SK-N-SH (cell line): ENCODE results near the gene CES1. TPM values are rescaled to one million over a fixed set of nuclear protein-coding genes. Genes with fewer than 3 reads are reported as not detected.

ENCODE experiments used
- CTCF ChIA-PET: fragments of 300-600, 350-600 bp; formaldehyde crosslinking; extraction: SDS; loops from one replicate; lab custom pipeline; 2021; lab: Yijun Ruan, JAX
- POLR2A ChIA-PET: fragments of 350-600 bp; sonication (Branson Sonifier 250); formaldehyde crosslinking; extraction: SDS; loops from one replicate; lab custom pipeline; 2020; ENCODE audit warnings: antibody characterized with exemption, inconsistent platforms; lab: Yijun Ruan, JAX
- DNase-seq: peaks from one replicate; pipeline ENCODE4 v3.0.0; 2012
- H2AFZ ChIP-seq: fragments of 200-600 bp; sonication (generic); 2 replicates; pipeline ENCODE4 v1.8.1; 2016; ENCODE audit warnings: antibody characterized with exemption, mild to moderate bottlenecking, low read depth
- H3F3A ChIP-seq: fragments of 200-600 bp; sonication (generic); replicated peaks from 2 replicates; pipeline ENCODE3; 2016; ENCODE audit warnings: antibody characterized with exemption, mild to moderate bottlenecking; ENCODE audit not compliant: insufficient read depth
- H3K27ac ChIP-seq, 2 experiments: fragments of 200-500 bp in 1 of 2; fragments of 200-600 bp in 1 of 2; sonication (Bioruptor generic) in 1 of 2; sonication (generic), shearing (Covaris generic) in 1 of 2; 2 replicates each; pipeline versions ENCODE4 v1.5.1 to v1.6.1; 2014 to 2016; ENCODE audit warnings: low read depth in 2 of 2, inconsistent platforms in 1 of 2, low read length in 1 of 2, mild to moderate bottlenecking in 1 of 2, mixed read lengths in 1 of 2
- H3K27me3 ChIP-seq: fragments of 200-600 bp; sonication (generic), shearing (Covaris generic); 2 replicates; pipeline ENCODE4 v1.6.1; 2016; ENCODE audit warnings: mixed run types; ENCODE audit not compliant: insufficient read depth
- H3K36me3 ChIP-seq, 2 experiments: fragments of 200-500 bp in 1 of 2; fragments of 200-600 bp in 1 of 2; sonication (Bioruptor generic) in 1 of 2; sonication (generic) in 1 of 2; replicated peaks in 1 of 2; 2 replicates each; pipeline versions ENCODE3 to v1.5.1; 2014 to 2016; ENCODE audit warnings: low read length in 1 of 2, mild to moderate bottlenecking in 1 of 2; ENCODE audit not compliant: insufficient read depth in 2 of 2, control insufficient read depth in 1 of 2
- H3K4me1 ChIP-seq, 2 experiments: fragments of 200-500 bp in 1 of 2; fragments of 200-600 bp in 1 of 2; sonication (Bioruptor generic) in 1 of 2; sonication (generic), shearing (Covaris generic) in 1 of 2; 2 replicates each; pipeline versions ENCODE4 v1.5.1 to v1.6.1; 2014 to 2016; ENCODE audit warnings: low read depth in 1 of 2, low read length in 1 of 2, mixed run types in 1 of 2; ENCODE audit not compliant: insufficient read depth in 2 of 2, control insufficient read depth in 1 of 2
- H3K4me2 ChIP-seq: fragments of 200-600 bp; sonication (generic), shearing (Covaris generic); 2 replicates; pipeline ENCODE4 v1.6.1; 2017; ENCODE audit warnings: mixed run types
- H3K4me3 ChIP-seq, 2 experiments: fragments of 200-500 bp in 1 of 2; fragments of 200-600 bp in 1 of 2; sonication (Bioruptor generic) in 1 of 2; sonication (generic), shearing (Covaris generic) in 1 of 2; 2 replicates each; pipeline versions ENCODE4 v1.5.1 to v1.8.1; 2014 to 2016; ENCODE audit warnings: low read depth in 2 of 2, inconsistent platforms in 1 of 2, low read length in 1 of 2, mild to moderate bottlenecking in 1 of 2, mixed read lengths in 1 of 2, moderate library complexity in 1 of 2
- H3K79me2 ChIP-seq: fragments of 200-600 bp; sonication (generic); 2 replicates; pipeline ENCODE4 v1.8.1; 2017; ENCODE audit warnings: mild to moderate bottlenecking; ENCODE audit not compliant: insufficient read depth
- H3K9ac ChIP-seq: fragments of 200-600 bp; sonication (generic); 2 replicates; pipeline ENCODE4 v1.6.1; 2017; ENCODE audit warnings: mixed run types
- H3K9me2 ChIP-seq: fragments of 200-600 bp; sonication (generic); 2 replicates; pipeline ENCODE4 v1.6.1; 2017; ENCODE audit warnings: mixed run types
- H3K9me3 ChIP-seq: fragments of 200-600 bp; sonication (generic); 2 replicates; pipeline ENCODE4 v1.6.1; 2017; ENCODE audit warnings: mixed run types, mild to moderate bottlenecking, moderate library complexity
- H4K20me1 ChIP-seq: fragments of 200-600 bp; sonication (generic); 2 replicates; pipeline ENCODE4 v1.6.1; 2017; ENCODE audit warnings: mild to moderate bottlenecking, mixed run types; ENCODE audit not compliant: insufficient read depth
- EZH2phosphoT487 ChIP-seq: fragments of 200-600 bp; sonication (generic); IDR thresholded peaks from 2 replicates; pipeline ENCODE4 v1.6.1; 2017; ENCODE audit warnings: low read depth, mixed run types, mild to moderate bottlenecking, antibody characterized with exemption, moderate library complexity, borderline replicate concordance
- GABPA ChIP-seq: IDR thresholded peaks from 2 replicates; pipeline ENCODE4 v1.4.0; 2012; ENCODE audit warnings: low read depth, mild to moderate bottlenecking
- MEF2A ChIP-seq: IDR thresholded peaks from 2 replicates; pipeline ENCODE4 v1.4.0; 2012; ENCODE audit warnings: low read depth, borderline replicate concordance
- NRF1 ChIP-seq: IDR thresholded peaks from 2 replicates; pipeline ENCODE4 v1.6.1; 2012; ENCODE audit warnings: low read depth, mild to moderate bottlenecking, low read length
- RFX5 ChIP-seq: IDR thresholded peaks from 2 replicates; pipeline ENCODE4 v1.6.1; 2012; ENCODE audit warnings: mild to moderate bottlenecking, improper control_type of control experiment, low read length
- RXRA ChIP-seq: IDR thresholded peaks from 2 replicates; pipeline ENCODE4 v1.4.0; 2012; ENCODE audit warnings: low read depth, mild to moderate bottlenecking, borderline replicate concordance
- SIN3A ChIP-seq: IDR thresholded peaks from 2 replicates; pipeline ENCODE4 v1.6.1; 2012; ENCODE audit warnings: low read depth, mild to moderate bottlenecking, low read length, moderate library complexity, borderline replicate concordance
- SMC3 ChIP-seq: IDR thresholded peaks from 2 replicates; pipeline ENCODE4 v1.6.1; 2012; ENCODE audit warnings: low read depth, low read length, improper control_type of control experiment
- TAF1 ChIP-seq: IDR thresholded peaks from 2 replicates; pipeline ENCODE4 v1.6.1; 2012; ENCODE audit warnings: low read depth, mild to moderate bottlenecking, low read length, moderate library complexity, borderline replicate concordance
- TCF12 ChIP-seq: IDR thresholded peaks from 2 replicates; pipeline ENCODE4 v1.4.0; 2012
- USF2 ChIP-seq: fragments of 150-350 bp; IDR thresholded peaks from 2 replicates; pipeline ENCODE4 v1.6.1; 2017; ENCODE audit warnings: antibody characterized with exemption, low read length, low read depth, borderline replicate concordance
- WGBS: methylation state at CpG from one replicate; pipeline ENCODE4 v1.1.6; 2017; ENCODE audit warnings: low lambda C conversion rate; 5-methylcytosine and 5-hydroxymethylcytosine counted together
- polyA plus RNA-seq, 3 experiments: library from polyadenylated mRNA; depleted of rRNA; stranded (reverse); fragments of >200 nt; gene quantifications; 2 replicates each; pipeline ENCODE4 v1.2.3, GENCODE V29; 2012
- TF ChIP-seq, protein P1 (sequence below): IDR thresholded peaks from 2 replicates; pipeline ENCODE4 v1.4.0; 2012; ENCODE audit warnings: low read depth, borderline replicate concordance
- TF ChIP-seq, protein P2 (sequence below): IDR thresholded peaks from 2 replicates; pipeline ENCODE4 v1.4.0; 2012; ENCODE audit warnings: low read depth
- TF ChIP-seq, protein P3 (sequence below): fragments of 200-600 bp; sonication (generic); IDR thresholded peaks from 2 replicates; pipeline ENCODE4 v1.6.1; 2017; ENCODE audit warnings: antibody characterized with exemption, mild to moderate bottlenecking, moderate library complexity

Gene CES1
- polyA plus RNA-seq, 1 of the 3 experiments (the other 2 are of a cell fraction), result not detected

- TF ChIP-seq USF2, result no peak
- TF ChIP-seq, protein P1, sequence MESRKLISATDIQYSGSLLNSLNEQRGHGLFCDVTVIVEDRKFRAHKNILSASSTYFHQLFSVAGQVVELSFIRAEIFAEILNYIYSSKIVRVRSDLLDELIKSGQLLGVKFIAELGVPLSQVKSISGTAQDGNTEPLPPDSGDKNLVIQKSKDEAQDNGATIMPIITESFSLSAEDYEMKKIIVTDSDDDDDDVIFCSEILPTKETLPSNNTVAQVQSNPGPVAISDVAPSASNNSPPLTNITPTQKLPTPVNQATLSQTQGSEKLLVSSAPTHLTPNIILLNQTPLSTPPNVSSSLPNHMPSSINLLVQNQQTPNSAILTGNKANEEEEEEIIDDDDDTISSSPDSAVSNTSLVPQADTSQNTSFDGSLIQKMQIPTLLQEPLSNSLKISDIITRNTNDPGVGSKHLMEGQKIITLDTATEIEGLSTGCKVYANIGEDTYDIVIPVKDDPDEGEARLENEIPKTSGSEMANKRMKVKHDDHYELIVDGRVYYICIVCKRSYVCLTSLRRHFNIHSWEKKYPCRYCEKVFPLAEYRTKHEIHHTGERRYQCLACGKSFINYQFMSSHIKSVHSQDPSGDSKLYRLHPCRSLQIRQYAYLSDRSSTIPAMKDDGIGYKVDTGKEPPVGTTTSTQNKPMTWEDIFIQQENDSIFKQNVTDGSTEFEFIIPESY, result no peak
- TF ChIP-seq TAF1, result no peak
- no peak for TF ChIP-seq GABPA
- TF ChIP-seq SIN3A, result no peak
- TF ChIP-seq, protein P2, sequence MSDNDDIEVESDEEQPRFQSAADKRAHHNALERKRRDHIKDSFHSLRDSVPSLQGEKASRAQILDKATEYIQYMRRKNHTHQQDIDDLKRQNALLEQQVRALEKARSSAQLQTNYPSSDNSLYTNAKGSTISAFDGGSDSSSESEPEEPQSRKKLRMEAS, result no peak
- no peak for TF ChIP-seq SMC3
- no peak for TF ChIP-seq RXRA
- no peak for TF ChIP-seq MEF2A
- no peak for TF ChIP-seq NRF1
- TF ChIP-seq TCF12, result no peak
Observed at GRCh38 chr16:55778757-55779156, 54.1 kb downstream of the CES1 start (continued).

GRCh38 chr16:55775857-55776256 is 57.0 kb downstream of the CES1 start:
- Histone ChIP-seq H3K36me3 (no peaks in the 10 kb centered on the region), H3K27me3 (no peaks in the 10 kb centered on the region), H3K4me1 (no peaks in the 10 kb centered on the region), H4K20me1 (no peaks in the 10 kb centered on the region), H3F3A (no peaks in the 10 kb centered on the region), H2AFZ (no peak overlapping the region), H3K9ac (no peak overlapping the region), H3K9me3 (no peaks in the 10 kb centered on the region), H3K27ac (no peak overlapping the region), H3K9me2 (no peaks in the 10 kb centered on the region), H3K79me2 (no peaks in the 10 kb centered on the region), H3K4me2 (no peak overlapping the region), H3K4me3 (no peak overlapping the region)
- no peak for DNase-seq
- POLR2A ChIA-PET, result no interaction called here
- CTCF ChIA-PET, result no interaction called here
- TF ChIP-seq SIN3A, result no peak
- WGBS, result 23% methylated on average over 4 of the region's 4 CpGs

DNA sequence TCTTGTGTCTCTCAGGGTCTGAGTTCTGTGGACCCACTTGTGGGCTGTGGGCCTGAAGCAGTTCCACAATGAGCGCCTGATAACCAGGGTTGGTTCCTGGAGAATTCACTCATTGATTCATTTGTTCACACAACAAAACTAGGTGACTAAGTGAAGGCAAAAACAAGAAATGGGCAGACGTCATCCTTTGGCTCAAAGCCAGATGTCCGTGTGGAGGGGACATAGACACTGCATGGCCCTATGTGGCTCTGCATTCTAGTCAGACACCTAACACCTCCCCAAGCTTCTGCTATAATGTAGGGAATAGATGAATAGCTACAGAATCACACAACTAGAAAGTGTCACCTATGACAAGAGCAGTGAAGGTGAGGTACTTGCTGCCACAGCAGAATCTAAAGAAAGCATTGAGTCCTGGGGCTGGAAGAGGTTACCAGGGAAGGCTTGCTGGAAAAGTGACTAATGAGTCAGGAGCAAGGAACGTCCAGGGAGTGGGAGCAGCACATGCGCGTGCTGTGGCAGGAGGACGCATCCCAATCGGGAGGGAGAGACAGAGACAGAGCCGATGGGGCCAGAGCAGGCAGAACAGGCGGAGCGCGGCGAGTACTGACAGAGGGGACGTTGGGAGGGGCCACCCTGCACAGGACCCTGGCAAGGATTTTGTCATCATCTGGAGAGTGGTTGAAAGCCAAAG is 58.9 kb downstream of the CES1 start:
- Histone ChIP-seq H3K27ac (no peak overlapping the region), H3K4me3 (no peak overlapping the region), H3K4me1 (no peaks in the 10 kb centered on the region), H3K9me3 (no peaks in the 10 kb centered on the region), H3K4me2 (no peak overlapping the region), H3K9me2 (no peaks in the 10 kb centered on the region), H4K20me1 (no peaks in the 10 kb centered on the region), H3F3A (no peaks in the 10 kb centered on the region), H2AFZ (no peak overlapping the region), H3K79me2 (no peaks in the 10 kb centered on the region), H3K36me3 (no peaks in the 10 kb centered on the region), H3K9ac (no peak overlapping the region), H3K27me3 (no peaks in the 10 kb centered on the region)
- TF ChIP-seq EZH2phosphoT487 (no peak), RFX5 (no peak)
- TF ChIP-seq, protein P3, sequence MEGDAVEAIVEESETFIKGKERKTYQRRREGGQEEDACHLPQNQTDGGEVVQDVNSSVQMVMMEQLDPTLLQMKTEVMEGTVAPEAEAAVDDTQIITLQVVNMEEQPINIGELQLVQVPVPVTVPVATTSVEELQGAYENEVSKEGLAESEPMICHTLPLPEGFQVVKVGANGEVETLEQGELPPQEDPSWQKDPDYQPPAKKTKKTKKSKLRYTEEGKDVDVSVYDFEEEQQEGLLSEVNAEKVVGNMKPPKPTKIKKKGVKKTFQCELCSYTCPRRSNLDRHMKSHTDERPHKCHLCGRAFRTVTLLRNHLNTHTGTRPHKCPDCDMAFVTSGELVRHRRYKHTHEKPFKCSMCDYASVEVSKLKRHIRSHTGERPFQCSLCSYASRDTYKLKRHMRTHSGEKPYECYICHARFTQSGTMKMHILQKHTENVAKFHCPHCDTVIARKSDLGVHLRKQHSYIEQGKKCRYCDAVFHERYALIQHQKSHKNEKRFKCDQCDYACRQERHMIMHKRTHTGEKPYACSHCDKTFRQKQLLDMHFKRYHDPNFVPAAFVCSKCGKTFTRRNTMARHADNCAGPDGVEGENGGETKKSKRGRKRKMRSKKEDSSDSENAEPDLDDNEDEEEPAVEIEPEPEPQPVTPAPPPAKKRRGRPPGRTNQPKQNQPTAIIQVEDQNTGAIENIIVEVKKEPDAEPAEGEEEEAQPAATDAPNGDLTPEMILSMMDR, result no peak
- ChIA-PET POLR2A (no interaction called here), CTCF (no interaction called here)
- WGBS, result 53% methylated on average over 14 of the region's 14 CpGs
- no peak for DNase-seq
